HG03097 (cell line): ENCODE results near the gene UNC5B.

Experiments
- ATAC-seq: cut with Tn5 transposase; IDR thresholded peaks from one replicate; pipeline ENCODE4 v1.9.1; 2021; ENCODE audit not compliant: unreplicated experiment, low FRiP score

Gene UNC5B

GRCh38 chr10:71312811-71313789, 100.7 kb downstream of the UNC5B start:
- no peak for ATAC-seq

- no peak for ATAC-seq
Observed at GRCh38 chr10:71314028-71314693, 101.8 kb downstream of the UNC5B start.

GRCh38 chr10:71314694-71315225, 102.4 kb downstream of the UNC5B start:
- no peak for ATAC-seq

- ATAC-seq = no peak
Observed at GRCh38 chr10:71316056-71316785, 103.9 kb downstream of the UNC5B start.

GRCh38 chr10:71316786-71317160, 104.4 kb downstream of the UNC5B start:
- no peak for ATAC-seq

GRCh38 chr10:71317739-71318138, 105.4 kb downstream of the UNC5B start:
- ATAC-seq = no peak

- ATAC-seq = peak; percentile 47
Observed at GRCh38 chr10:71319042-71319799, 106.9 kb downstream of the UNC5B start, which contains the start of gene SLC29A3. Gene SLC29A3, plus strand, starts transcription at chr10:71319259. Its CDS starts 51 bp downstream, at chr10:71319310.

- no peak for ATAC-seq
Observed at GRCh38 chr10:71319800-71320392, 107.5 kb downstream of the UNC5B start.

GRCh38 chr10:71320592-71320991, 108.2 kb downstream of the UNC5B start:
- no peak for ATAC-seq

GRCh38 chr10:71321386-71321785, 109.0 kb downstream of the UNC5B start:
- ATAC-seq = no peak

GRCh38 chr10:71323407-71323806, 111.0 kb downstream of the UNC5B start:
- no peak for ATAC-seq

- ATAC-seq = no peak
Observed at GRCh38 chr10:71324743-71325142, 112.4 kb downstream of the UNC5B start.

- no peak for ATAC-seq
Observed at GRCh38 chr10:71325267-71325666, 112.9 kb downstream of the UNC5B start.

GRCh38 chr10:71326464-71326881, 114.1 kb downstream of the UNC5B start:
- ATAC-seq = no peak

GRCh38 chr10:71330789-71331404, 118.5 kb downstream of the UNC5B start:
- no peak for ATAC-seq

GRCh38 chr10:71331736-71332135, 119.4 kb downstream of the UNC5B start:
- ATAC-seq = no peak

- ATAC-seq = no peak
Observed at GRCh38 chr10:71332466-71332865, 120.1 kb downstream of the UNC5B start.

- ATAC-seq = no peak
Observed at GRCh38 chr10:71333129-71333887, 120.9 kb downstream of the UNC5B start.
